ENCODE results near the gene PIH1D1.
A peak's percentile ranks its signal among the peaks of the same experiment; 100 is the strongest.

Gene PIH1D1
- total RNA-seq = 63.8 reads per million, percentile 74 among the genes with 10 or more reads in this experiment

GRCh38 chr19:49451430-49452181, at the start of gene PIH1D1:
Gene PIH1D1, minus strand, starts transcription at chr19:49451814. Its CDS starts 240 bp downstream, at chr19:49451574.
- DNase-seq = peak; percentile 92

DNA sequence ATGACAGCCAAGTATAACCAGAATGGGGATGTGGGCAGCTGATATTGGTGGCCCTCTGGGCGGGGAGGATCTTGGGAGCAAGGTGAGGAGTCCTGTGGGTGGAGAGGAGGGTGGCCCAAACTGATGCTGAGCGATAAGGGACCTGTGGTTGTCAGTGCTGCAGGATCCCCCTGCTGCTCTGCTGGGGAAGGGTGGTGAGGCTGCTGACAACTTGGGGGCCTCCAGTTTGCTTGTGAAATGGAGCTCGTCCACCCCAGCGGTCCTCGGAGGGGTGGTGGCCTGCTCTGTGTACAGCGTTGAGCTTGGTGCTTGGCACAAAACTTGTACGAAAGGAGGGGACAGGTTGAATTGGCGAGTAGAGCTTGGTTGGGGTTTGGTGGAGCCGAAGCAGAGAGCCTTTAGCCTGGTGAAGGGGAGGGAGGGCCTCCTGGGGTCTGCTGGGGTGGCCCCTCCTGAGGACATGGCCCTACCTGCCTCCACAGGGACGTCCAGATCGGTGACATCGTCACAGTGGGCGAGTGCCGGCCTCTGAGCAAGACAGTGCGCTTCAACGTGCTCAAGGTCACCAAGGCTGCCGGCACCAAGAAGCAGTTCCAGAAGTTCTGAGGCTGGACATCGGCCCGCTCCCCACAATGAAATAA, 47.5 kb upstream of the PIH1D1 start:
- no peak for DNase-seq

DNA sequence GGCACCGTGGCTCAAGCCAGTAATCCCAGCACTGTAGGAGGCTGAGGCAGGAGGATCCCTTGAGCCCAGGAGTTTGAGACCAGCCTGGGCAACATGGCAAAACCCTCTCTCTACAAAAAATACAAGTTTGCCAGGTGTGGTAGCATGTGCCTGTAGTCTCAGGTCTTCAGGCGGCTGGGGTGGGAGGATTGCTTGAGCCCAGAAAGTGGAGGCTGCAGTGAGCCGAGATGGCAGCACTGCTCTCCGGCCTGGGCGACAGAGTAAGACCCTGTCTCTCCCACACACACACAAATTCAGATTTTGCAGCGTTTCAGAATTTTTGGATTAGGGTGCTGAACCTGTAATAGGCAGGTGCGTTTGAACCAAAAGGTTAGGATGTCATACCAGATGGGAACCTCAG, 46.9 kb upstream of the PIH1D1 start:
- DNase-seq = no peak

DNA sequence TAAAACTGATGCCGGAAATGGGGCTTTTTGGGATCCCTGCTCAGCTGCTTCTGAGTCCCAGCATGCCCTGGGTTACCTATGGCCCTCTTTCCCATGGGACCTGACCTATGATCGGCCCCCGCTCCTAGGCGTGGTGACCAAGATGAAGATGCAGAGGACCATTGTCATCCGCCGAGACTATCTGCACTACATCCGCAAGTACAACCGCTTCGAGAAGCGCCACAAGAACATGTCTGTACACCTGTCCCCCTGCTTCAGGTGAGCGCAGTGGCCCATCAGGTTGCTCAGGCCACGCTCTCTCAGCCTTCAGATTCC, 46.1 kb upstream of the PIH1D1 start:
- no peak for DNase-seq

- DNase-seq = peak; percentile 71
These were observed 45.6 kb upstream of the PIH1D1 start for GRCh38 chr19:49497047-49497788.

- no peak for DNase-seq
These were observed 45.0 kb upstream of the PIH1D1 start for GRCh38 chr19:49496574-49497008.

DNA sequence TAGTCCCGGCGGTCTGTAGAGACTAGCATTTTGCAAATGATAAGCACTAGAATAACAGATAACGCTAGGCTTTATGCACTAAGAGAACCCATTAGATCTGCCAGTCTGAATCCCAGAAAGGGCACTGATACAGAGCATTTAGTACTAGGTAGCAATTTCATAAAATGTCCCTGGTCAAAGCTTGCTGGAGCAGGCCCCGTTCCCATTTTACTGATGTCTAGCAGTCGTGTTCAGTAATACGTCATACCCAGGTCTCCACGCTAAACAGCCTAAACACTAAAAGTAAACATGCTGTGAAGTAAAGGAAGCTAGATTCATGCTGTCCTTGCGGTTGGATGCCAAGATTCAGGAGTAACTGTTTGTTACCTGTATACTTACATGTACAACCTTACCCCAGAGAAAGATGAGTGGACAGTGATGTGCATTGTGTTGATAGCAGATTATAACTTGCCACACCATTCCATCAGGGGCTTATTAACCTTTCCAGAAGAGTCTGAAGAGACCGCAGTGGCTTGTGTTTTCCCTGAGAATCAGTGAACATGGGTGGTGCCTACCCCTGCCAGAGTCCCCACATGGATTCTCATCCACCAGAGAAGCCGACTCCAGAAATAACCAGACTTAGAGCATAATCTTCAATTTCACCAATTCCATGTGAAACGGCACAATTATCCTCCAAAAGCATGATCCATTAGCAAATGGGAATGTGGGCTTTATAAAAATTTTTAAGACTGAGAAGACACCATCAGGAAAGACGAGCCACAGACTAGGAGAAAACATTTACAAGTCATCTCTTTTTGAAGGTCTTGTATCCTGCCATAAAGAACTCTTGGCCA, 41.2 kb upstream of the PIH1D1 start:
- no peak for DNase-seq

DNA sequence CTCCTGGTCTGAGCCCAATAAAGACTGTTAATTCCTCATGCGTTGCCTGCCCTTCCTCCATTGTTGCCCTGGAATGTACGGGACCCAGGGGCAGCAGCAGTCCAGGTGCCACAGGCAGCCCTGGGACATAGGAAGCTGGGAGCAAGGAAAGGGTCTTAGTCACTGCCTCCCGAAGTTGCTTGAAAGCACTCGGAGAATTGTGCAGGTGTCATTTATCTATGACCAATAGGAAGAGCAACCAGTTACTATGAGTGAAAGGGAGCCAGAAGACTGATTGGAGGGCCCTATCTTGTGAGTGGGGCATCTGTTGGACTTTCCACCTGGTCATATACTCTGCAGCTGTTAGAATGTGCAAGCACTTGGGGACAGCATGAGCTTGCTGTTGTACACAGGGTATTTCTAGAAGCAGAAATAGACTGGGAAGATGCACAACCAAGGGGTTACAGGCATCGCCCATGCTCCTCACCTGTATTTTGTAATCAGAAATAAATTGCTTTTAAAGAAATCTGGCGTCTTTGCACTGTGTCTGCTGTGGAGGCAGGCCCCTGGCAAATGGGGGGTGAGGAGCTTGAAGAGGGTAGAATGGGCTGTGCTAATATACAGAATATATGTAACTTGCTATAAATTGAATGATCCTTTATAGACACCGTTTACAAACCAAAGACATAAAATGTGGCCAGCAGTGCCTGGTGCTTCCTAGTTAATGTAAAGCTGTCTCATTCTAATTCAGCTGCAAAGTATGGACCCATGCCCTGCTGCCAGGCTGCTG, 40.4 kb upstream of the PIH1D1 start:
- no peak for DNase-seq

DNA sequence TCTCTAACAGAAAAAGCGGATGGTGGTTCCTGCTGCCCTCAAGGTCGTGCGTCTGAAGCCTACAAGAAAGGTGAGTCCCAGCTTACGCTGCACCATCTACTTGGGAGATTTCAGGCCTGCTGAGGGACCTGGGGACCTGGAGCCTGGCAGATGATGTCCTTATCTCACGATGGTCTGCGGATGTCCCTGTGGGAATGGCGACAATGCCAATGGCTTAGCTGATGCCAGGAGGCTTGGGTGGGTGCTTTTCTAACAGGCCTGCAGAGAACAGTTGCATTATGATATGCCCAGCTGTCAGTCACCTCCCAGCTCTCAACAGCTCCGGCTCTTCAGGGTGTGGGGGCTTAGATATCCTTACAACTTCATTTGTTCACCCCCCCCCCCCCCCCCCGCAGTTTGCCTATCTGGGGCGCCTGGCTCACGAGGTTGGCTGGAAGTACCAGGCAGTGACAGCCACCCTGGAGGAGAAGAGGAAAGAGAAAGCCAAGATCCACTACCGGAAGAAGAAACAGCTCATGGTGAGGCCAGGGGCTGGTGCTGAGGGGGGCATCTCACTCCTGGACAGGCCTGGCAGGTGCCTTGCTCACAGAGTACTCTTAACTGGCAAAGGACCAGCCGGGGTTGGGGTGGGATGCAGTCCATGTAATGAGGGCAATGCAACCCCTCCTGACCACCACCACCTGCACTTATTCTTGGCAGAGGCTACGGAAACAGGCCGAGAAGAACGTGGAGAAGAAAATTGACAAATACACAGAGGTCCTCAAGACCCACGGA, 39.6 kb upstream of the PIH1D1 start:
- DNase-seq = no peak

DNA sequence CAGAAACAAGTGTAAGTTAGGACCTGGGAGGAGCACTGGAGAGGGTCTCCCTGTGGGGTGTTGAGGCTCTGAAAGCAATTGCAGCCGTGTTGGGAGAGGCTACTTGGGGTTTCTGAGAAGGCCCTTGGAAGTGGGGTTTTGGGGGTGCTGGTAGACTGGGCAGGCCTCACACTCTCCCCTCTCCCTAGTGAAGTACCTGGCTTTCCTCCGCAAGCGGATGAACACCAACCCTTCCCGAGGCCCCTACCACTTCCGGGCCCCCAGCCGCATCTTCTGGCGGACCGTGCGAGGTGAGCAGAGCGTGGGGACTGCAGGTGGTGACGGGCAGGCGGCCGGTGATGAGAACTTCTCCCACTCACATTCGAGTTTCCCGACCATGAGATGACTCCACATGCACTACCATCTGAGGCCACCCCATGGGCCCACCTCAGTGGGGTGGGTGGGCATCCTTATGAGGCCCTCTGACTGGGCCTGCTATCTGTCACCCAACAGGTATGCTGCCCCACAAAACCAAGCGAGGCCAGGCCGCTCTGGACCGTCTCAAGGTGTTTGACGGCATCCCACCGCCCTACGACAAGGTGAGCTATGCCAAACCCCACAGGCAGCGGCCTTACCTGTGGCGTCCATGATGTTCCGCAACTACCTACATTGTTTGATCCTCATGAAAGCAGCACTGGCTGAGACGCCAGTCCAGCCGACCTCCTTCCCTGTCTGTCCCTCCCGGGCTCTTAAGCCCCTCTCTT, 38.8 kb upstream of the PIH1D1 start:
- DNase-seq = no peak

- DNase-seq = no peak
These were observed 38.1 kb upstream of the PIH1D1 start for GRCh38 chr19:49489601-49490167.

DNA sequence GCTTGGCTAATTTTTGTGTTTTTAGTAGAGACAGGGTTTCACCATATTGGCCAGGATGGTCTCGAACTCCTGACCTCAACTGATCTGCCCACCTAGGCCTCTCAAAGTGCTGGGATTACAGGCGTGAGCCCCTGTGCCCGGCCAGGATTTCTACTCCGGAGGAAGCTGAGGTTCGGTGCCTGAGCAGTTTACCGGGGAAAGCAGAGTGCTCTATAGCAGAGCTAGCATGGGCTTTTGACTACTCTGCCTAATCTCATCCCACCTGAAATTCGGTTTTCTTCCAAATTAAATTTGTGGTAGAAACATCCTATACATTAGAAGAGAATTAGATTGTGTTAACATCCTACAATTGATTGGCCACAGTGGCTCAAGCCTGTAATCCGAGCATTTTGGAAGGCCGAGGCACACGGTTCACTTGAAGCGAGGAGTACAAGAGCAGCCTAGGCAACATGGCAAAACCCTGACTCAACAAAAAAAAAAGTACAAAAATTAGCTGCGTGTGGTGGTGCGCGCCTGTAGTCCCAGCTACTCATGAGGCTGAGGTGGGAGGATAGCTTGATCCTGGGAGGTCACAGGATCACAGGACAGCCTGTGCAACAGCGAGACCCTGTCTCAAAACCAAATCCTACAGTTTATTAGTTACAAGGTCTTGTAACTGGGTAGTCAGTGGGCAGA, 37.4 kb upstream of the PIH1D1 start:
- DNase-seq = no peak

GRCh38 chr19:49488046-49488862, 36.6 kb upstream of the PIH1D1 start:
- no peak for DNase-seq

GRCh38 chr19:49487277-49488045, 35.8 kb upstream of the PIH1D1 start, which contains the start of gene RPL13A:
Gene RPL13A, plus strand, starts transcription at chr19:49487608. Its CDS starts 22 bp downstream, at chr19:49487630.
- DNase-seq = peak; percentile 99

DNA sequence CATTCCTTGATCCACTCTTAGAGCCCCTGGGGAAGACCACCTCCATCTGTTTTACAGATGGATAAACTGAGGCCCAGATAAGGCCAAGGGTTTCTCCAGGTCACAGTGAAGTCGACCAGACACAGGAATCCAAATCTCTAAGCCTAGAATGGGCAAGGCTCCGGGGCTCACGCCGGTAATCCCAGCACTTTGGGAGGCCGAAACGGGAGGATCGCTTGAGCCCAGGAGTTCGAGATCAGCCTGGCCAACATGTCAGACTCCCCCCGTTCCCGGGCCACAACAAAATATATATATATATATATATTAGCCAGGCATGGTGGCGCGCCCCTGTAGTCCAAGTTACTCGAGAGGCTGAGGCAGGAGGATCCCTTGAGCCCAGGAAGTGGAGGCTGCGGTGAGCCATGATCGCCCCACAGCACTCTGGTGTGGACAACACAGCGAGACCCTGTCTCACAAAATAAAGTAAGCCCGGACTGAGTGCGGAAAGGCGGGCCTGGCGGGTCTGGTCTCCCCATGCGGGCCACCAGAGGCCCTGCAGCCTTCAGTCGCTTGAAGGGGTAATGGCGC, 35.2 kb upstream of the PIH1D1 start:
- DNase-seq = no peak

DNA sequence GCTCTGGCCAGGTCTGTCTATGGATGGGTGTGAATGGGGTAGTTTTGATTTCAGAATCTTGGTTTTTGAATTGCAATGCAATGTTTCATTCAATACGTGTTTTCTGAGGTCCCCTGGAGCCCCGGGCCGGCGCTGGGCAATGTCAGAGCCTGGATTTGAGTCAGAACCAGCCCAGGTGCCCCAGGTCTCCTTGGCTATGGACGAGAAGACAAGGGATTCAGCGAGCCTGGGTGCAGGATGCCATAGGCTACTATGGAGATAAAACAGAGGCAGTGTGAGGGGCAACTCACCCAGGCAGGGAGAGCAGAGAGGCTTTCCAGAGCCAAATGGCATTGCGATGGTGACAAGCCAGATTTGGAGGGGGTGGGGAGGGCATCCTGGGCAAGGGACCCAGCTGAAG, 34.6 kb upstream of the PIH1D1 start:
- no peak for DNase-seq

GRCh38 chr19:49481020-49481683, 29.5 kb upstream of the PIH1D1 start:
- no peak for DNase-seq
